ENCODE data around the gene GTF2I. TPM values are rescaled to one million over a fixed set of nuclear protein-coding genes. Genes with fewer than 3 reads are reported as not detected.

GTF2I gene
- total and polyA plus RNA-seq, 2 experiments from 2014 or later = 167 to 193 TPM

DNA sequence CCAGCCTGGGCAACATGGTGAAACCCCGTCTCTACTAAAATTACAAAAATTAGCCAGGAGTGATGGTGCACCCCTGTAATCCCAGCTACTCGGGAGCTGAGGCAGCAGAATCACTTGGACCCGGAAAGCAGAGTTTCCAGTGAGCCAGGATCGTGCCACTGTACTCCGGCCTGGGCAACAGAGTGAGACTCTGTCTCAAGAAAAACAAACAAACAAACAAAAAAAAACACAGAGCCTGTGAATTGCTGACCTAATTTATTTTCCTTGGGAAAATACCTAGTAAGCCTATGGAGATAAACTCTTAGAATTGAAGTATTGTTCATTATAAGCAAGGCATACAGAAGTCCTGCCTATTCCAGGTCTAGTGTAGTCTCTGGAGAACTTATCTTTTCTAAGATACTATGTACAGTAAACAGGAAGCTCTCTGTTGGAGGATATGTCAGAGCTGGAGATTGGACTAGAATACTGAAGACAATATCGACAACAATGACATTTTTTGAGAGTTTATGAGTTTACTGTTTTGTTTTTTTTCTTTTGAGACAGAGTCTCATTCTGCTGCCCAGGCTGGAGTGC, 14.9 kb downstream of the GTF2I start:
- WGBS (ENCODE audit: low lambda C conversion rate, missing lambda C conversion rate) = 91% methylated on average over 6 of the region's 6 CpGs
- TF ChIP-seq EZH2 (IDR thresholded peaks at IDR 0.05; ENCODE audit: borderline replicate concordance) (no peak), EZH2phosphoT487 (IDR thresholded peaks at IDR 0.05; ENCODE audit: low read depth, severe bottlenecking, unreplicated experiment) (no peak), CTCF (IDR thresholded peaks at IDR 0.05; ENCODE audit: poor library complexity) (no peak)

DNA sequence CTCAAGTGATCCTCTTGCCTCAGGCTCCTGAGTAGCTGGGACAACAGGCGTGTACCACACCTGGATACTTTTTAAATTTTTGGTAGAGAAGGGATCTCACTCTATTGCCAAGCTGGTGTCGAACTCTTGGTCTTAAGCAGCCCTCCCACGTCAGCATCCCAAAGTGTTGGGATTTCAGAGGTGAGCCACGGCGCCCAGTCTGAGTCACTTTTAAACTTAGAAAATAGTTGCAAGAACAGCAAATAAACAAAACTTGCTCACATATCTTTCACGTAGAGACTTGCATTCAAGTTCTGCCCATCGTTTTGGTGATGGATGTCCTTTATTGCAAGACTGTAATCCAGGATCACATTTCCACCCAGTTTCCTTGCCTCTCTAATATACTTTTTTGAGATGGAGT, 16.6 kb downstream of the GTF2I start:
- 93% methylated on average over 7 of the region's 7 CpGs for WGBS (ENCODE audit: low lambda C conversion rate, missing lambda C conversion rate)
- H3K27ac ChIP-seq = no peak overlapping the region
- H2AFZ ChIP-seq = no peak overlapping the region
- no peak overlapping the region for H3K4me3 ChIP-seq
- H3K4me2 ChIP-seq = no peak overlapping the region
- H3K9me2 ChIP-seq (replicated peaks; ENCODE audit: insufficient read depth) = no peaks in the 10 kb centered on the region
- DNase-seq (ENCODE audit: low spot score) = no peak
- no peaks in the 10 kb centered on the region for H3K4me1 ChIP-seq (ENCODE audit: insufficient read depth)
- H3K27me3 ChIP-seq = no peaks in the 10 kb centered on the region
- no peaks in the 10 kb centered on the region for H3K9me3 ChIP-seq (ENCODE audit: low read depth)
- H4K20me1 ChIP-seq (ENCODE audit: insufficient read depth, poor library complexity, severe bottlenecking) = peaks cover 100% of the 10 kb centered on the region
- H3K36me3 ChIP-seq (replicated peaks; ENCODE audit: insufficient read depth, low read depth) = no peaks in the 10 kb centered on the region
- TF ChIP-seq EZH2 (IDR thresholded peaks at IDR 0.05; ENCODE audit: borderline replicate concordance) (no peak), CTCF (IDR thresholded peaks at IDR 0.05; ENCODE audit: poor library complexity) (no peak), EZH2phosphoT487 (IDR thresholded peaks at IDR 0.05; ENCODE audit: low read depth, severe bottlenecking, unreplicated experiment) (no peak)
- peaks cover 100% of the 10 kb centered on the region for H3K79me2 ChIP-seq

More for the DNA sequence above, 14.9 kb downstream of the GTF2I start:
- H3K9me2 ChIP-seq (replicated peaks; ENCODE audit: insufficient read depth) = no peaks in the 10 kb centered on the region
- peaks cover 100% of the 10 kb centered on the region for H4K20me1 ChIP-seq (ENCODE audit: insufficient read depth, poor library complexity, severe bottlenecking)
- H3K4me3 ChIP-seq = no peak overlapping the region
- no peaks in the 10 kb centered on the region for H3K9me3 ChIP-seq (ENCODE audit: low read depth)
- H2AFZ ChIP-seq = no peak overlapping the region
- no peak overlapping the region for H3K4me2 ChIP-seq
- H3K36me3 ChIP-seq (replicated peaks; ENCODE audit: insufficient read depth, low read depth) = no peaks in the 10 kb centered on the region
- H3K4me1 ChIP-seq (ENCODE audit: insufficient read depth) = no peaks in the 10 kb centered on the region
- peak overlapping the region; percentile 30 for H3K27ac ChIP-seq
- peaks cover 100% of the 10 kb centered on the region for H3K79me2 ChIP-seq
- no peak for DNase-seq (ENCODE audit: low spot score)
- no peaks in the 10 kb centered on the region for H3K27me3 ChIP-seq

GRCh38 chr7:74682829-74683228, 25.3 kb downstream of the GTF2I start:
- Histone ChIP-seq H3K9me2 (replicated peaks; ENCODE audit: insufficient read depth) (no peaks in the 10 kb centered on the region), H3K9me3 (ENCODE audit: low read depth) (no peaks in the 10 kb centered on the region), H3K27me3 (no peaks in the 10 kb centered on the region), H3K79me2 (peaks cover 100% of the 10 kb centered on the region), H3K36me3 (replicated peaks; ENCODE audit: insufficient read depth, low read depth) (peaks cover 2% of the 10 kb centered on the region), H3K4me3 (no peak overlapping the region), H3K4me1 (ENCODE audit: insufficient read depth) (no peaks in the 10 kb centered on the region), H4K20me1 (ENCODE audit: insufficient read depth, poor library complexity, severe bottlenecking) (peaks cover 98% of the 10 kb centered on the region), H3K4me2 (no peak overlapping the region), H2AFZ (no peak overlapping the region), H3K27ac (no peak overlapping the region)
- TF ChIP-seq EZH2 (IDR thresholded peaks at IDR 0.05; ENCODE audit: borderline replicate concordance) (no peak), EZH2phosphoT487 (IDR thresholded peaks at IDR 0.05; ENCODE audit: low read depth, severe bottlenecking, unreplicated experiment) (no peak), CTCF (IDR thresholded peaks at IDR 0.05; ENCODE audit: poor library complexity) (no peak)
- no peak for DNase-seq (ENCODE audit: low spot score)
- 95% methylated on average over 3 of the region's 3 CpGs for WGBS (ENCODE audit: low lambda C conversion rate, missing lambda C conversion rate)

Data from hepatocyte (in vitro differentiated cells).